Stimulated activated CD8-positive, alpha-beta memory T cell treated with anti-CD3 and anti-CD28 coated beads, Interleukin-15, amount 100 ng/mL, for 1 hour (primary cell): ENCODE measurements around the gene TPM4.
"Not testable (repeated sequence)": the region's sequence is repeated elsewhere in the genome, so short reads cannot be mapped to it uniquely, and the experiment has no call there.

Source experiments
- DNase-seq: peaks from one replicate; pipeline ENCODE4 v3.0.0-alpha.2; 2020; ENCODE audit warnings: low read depth

Gene TPM4

DNA sequence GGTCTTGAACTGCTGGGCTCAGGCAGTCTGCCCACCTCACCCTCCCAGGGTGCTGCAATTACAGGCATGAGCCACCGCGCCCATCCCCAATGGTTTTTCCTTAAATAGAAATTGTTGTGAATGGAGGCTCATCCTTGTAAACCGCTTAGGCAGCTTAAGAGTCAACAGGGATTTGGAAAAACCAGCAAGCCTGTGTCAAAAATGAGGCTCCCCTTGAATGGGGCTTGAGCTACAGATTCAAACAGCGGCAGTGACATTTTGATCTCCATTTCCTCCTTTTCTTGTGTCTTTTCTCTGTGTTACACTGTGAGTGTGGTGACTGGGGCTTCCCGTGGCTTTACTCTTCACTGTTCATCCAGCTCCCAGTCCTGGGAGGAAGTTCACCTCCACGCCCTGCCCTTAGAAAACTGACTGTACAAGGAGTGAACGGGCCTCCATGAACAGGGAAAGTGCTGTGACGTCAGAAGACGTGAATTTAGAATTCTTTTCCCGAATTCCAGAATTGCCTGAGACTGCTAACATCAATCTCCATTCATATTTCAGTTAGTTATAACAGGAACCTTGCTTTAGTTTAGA is 20.1 kb downstream of the TPM4 start:
- no peak for DNase-seq

DNA sequence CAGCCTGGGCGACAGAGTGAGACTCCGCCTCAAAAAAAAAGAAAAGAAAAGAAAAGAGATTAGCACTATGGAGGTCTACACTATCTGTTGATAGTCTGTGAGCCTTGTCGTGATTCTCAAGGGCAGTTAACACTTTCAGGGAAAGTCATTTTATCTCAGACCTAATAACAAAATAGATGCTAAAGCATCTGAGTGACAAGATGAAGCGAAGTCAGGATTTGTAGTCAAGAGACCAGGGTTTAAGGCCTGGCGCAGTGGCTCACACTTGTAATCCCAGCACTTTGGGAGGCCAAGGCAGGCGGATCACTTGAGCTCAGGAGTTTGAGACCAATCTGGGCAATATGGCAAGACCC is 22.1 kb downstream of the TPM4 start:
- no peak for DNase-seq

- no peak for DNase-seq
Measured at GRCh38 chr19:16098821-16099220, 22.5 kb downstream of the TPM4 start.

GRCh38 chr19:16099314-16099965 is 23.1 kb downstream of the TPM4 start:
- not testable (repeated sequence) for DNase-seq

DNA sequence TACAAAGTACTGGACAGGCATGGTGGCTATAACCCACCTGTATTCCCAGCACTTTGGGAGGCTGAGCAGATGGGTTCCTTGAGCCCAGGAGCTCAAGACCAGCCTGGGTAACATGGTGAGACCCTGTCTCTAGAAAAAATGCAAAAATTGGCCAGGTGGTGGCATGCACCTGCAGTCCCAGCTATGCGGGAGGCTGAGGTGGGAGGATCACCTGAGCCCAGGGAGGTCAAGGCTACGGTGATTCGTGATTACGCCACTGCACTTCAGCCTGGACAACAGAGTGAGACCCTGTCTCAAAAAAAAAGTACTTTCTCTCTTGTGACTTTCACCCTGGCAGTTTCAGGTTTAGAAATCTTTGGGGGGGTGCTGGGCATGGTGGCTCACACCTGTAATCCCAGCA is 24.2 kb downstream of the TPM4 start:
- DNase-seq: no peak

DNA sequence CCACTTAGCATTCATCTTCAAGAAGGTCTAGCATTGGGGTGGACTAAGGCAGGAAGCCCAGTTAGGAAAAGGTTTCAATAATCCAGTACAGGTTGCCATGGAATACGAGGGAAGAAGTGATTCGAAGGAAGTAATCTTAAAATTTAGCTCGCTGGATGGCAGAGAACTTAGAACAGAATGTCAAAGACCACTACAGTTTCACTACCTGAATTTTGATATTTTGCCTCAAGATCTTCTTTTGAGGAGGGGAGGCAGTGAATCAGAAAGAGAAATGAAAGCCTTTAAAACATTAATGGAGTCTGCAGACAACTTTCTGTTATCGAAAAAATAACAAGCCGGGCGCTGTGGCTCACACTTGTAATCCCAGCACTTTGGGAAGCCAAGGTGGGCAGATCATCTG is 28.4 kb downstream of the TPM4 start:
- no peak for DNase-seq

- no peak for DNase-seq
Measured at GRCh38 chr19:16106121-16106520, 29.8 kb downstream of the TPM4 start.

DNA sequence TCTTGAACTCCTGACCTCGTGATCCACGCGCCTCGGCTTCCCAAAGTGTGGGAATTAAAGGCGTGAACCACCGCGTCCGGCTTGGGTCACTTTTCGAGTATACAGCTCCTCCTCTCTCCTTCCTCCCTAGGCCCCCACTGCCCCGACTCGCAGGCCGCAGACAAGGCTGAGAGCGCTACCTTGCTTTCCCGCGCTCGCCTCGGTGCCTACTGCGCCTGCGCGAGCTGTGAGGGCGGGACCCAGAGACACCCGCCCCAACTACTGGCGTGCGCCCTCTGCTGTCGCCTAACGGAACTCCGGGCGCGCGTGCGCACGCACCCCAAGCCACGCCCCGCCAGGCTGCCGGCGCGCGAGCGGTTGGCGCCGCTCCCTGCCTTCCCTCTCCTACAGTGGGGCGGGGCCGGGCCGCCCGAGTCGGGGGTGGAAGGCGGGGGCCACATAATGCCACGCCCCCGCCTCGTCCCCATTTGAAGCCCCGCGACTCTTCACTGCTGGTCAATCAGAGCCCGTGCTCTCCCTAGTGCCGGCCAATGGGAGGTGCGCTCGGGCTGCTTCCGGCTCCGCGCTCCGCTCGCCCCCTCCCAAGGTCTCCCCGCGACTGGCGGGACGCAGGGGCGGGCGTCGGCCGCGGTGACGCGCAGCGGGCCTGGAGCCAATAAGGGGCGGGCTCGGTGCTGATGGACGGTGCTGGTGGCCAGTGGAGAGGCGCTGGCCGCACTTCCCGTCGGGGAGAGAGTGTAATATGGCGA is 35.0 kb downstream of the TPM4 start, which contains the start of gene RAB8A:
Gene RAB8A, plus strand, starts transcription at position 730 of the 749 bp plus-strand sequence. Its CDS starts 13 bp downstream, at position 743.
- DNase-seq: peak; percentile 98

DNA sequence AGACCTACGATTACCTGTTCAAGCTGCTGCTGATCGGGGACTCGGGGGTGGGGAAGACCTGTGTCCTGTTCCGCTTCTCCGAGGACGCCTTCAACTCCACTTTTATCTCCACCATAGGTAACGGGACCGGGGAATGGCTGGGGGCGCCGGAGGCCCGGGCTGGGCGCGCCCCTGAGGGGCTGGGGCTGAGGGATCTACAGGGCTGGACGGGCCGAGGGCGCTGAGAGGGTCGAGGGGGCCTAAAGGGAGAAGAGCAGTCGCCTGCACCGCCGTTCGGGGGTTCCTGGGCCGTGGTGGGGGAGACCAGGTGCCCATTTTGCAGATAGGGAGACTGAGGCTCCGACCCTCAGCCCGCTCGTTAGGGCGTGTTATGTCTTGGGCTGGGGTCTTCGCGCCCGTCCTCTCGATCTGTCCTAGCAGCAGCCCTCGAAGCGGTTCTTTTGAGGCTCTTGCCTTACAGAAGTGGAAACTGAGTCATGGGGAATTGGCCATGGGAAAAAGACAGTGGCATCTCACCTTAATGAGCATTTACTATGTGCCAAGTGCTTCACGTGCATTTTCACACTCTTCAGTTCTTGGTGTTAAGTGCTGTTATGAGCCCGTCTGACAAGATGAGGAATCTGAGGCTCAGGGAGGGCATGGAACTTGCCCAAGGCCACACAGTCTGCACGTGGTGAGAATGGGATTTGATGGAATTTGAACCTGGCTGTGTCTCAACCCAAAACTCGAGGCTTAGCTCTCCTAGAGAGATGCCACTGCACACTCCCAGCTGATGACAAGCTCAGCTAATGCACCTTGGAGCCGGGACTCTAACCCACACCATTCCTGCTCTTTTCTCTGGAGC is 35.8 kb downstream of the TPM4 start:
- no peak for DNase-seq

- DNase-seq: no peak
Measured at GRCh38 chr19:16112778-16113177, 36.5 kb downstream of the TPM4 start.

GRCh38 chr19:16113727-16114126 is 37.4 kb downstream of the TPM4 start:
- no peak for DNase-seq

DNA sequence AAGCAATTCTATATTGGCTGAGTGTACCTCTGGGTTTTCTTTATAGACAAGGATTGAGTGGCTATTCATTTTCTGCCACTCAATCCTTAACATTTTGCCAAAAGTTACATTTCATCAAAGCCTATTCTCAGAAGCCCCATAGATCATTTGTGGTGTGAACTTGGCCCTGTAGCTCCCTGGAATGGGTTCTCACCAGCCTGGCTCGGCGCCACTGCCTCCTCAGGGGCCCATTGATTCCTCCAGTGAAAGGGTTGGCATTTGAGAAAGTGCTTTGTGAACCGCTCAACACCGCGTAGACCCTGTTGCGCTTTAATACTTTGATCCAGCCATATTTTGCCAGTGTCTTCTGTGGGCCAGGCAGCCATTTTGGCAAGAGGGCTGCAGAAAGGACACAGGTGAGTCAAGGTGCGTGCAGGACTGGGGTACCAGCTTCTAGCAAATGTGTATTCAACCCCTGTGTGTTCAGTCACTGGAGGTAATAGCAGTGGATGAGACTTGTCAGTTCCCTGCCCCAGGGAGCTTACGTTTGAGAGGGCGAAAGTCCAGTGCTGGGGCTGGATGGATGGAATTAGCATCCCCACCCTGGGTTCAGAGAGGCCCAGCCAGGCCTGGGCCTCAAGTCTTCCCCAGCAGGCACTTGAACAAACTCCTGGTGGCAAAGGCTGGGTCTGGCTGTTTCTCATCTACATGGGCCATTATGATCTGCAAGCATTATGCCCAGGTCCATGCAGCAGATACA is 39.2 kb downstream of the TPM4 start:
- no peak for DNase-seq

GRCh38 chr19:16116067-16116466 is 39.8 kb downstream of the TPM4 start:
- DNase-seq: no peak

- DNase-seq: no peak
Measured at GRCh38 chr19:16117594-16118033, 41.3 kb downstream of the TPM4 start.

- no peak for DNase-seq
Measured at GRCh38 chr19:16118489-16119033, 42.3 kb downstream of the TPM4 start.

DNA sequence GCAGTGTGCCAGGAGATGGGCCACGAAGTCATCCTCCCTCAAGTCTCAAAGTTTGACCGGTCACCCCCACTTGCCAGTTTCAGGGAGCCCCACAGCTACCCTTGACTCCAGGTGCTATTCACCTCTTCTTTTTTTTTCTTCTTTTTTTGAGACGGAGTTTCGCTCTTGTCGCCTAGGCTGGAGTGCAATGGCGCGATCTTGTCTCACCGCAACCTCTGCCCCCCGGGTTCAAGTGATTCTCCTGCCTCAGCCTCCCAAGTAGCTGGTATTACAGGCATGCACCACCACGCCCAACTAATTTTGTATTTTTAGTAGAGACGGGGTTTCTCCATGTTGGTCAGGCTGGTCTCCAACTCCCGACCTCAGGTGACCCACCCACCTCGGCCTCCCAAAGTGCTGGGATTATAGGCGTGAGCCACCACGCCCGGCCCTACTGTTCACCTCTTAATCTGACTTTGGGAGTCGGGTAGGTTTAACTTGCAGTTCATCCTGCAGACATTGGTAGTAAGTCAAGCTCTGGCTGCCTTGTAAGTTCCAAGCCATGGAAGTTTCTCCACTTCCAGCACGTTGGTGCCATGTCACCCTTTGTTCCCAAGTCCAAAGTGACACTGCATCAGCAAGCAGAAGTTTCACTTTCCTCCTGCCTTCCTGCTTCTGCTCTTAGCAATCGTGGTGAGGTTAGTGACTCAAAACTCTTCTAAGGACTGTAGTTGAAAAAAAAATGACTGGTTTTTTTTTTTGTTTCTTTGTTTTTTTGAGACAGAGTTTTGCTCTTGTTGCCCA is 43.0 kb downstream of the TPM4 start:
- DNase-seq: not testable (repeated sequence)

- DNase-seq: no peak
Measured at GRCh38 chr19:16121141-16121540, 44.8 kb downstream of the TPM4 start.

GRCh38 chr19:16121967-16122366 is 45.7 kb downstream of the TPM4 start:
- DNase-seq: no peak

DNA sequence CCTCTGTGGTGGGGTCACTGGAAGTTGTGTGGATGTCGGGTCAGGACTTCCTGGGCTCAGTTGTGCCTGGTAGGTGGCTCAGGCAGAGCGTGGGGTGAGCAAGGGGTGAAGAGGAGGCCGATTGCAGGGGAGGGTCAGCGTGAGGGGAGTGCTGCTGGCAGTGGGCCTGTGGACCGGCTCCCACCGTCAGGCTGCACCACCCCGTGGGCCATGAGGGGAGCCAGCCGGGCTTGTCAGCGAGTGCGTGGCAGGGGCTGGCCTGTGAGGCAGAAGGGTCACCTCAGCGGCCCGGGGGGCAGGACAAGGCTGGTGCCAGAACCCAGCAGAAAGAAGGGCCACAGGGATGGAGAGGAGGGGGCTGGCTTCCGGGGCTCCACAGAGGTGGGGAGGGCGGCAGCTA is 48.7 kb downstream of the TPM4 start:
- no peak for DNase-seq

DNA sequence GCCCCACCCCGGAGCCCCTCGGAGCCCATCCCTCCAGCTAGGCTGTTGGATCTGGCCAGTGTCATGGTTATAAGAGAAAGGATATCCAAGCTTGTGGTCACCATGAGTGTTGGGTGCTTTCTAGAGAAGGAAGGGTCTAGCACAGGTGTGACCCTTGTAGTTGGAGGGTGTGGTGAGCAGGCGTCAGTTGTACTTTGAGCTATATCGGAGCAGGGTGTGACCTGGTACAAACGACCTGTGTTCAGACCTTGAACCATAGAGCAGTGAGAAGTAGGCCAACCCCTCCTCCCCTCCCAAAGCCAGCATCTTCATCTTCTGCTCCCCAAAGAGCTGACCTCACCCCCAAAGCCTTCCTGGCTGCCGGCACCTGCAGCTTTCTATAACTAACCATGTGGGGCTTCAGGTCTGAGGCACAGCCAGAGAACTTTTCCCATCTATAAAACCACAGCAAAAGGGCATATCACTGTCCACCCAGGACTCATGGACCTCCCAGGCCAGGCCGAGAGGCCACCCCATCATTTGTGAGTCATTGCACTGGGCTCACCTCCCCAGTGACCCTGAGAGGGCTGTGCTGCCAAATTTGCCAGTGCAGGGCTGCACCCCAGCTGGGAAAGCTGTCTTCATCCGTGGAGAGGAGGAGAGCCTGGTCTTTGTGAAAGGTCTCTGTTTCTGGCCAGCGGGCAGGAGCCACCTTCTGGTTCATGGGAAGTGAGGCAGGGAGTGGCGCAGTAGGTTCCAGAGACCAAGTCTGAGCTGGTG is 49.6 kb downstream of the TPM4 start:
- no peak for DNase-seq
